Astrocyte (in vitro differentiated cells and primary cell): ENCODE measurements around the gene CCDC88B.

Experiments
- EZH2 ChIP-seq: IDR thresholded peaks from 2 replicates; pipeline ENCODE4 v1.6.1; 2012; ENCODE audit warnings: mild to moderate bottlenecking, low read length, inconsistent platforms; ENCODE audit not compliant: insufficient read depth
- TF ChIP-seq, protein P1 (sequence below): IDR thresholded peaks from 2 replicates; pipeline ENCODE4 v1.5.1; 2011; ENCODE audit warnings: low read depth, mild to moderate bottlenecking, inconsistent platforms, low read length, moderate library complexity; ENCODE audit not compliant: insufficient read depth

- TF ChIP-seq EZH2 = no peak
- TF ChIP-seq, protein P1, sequence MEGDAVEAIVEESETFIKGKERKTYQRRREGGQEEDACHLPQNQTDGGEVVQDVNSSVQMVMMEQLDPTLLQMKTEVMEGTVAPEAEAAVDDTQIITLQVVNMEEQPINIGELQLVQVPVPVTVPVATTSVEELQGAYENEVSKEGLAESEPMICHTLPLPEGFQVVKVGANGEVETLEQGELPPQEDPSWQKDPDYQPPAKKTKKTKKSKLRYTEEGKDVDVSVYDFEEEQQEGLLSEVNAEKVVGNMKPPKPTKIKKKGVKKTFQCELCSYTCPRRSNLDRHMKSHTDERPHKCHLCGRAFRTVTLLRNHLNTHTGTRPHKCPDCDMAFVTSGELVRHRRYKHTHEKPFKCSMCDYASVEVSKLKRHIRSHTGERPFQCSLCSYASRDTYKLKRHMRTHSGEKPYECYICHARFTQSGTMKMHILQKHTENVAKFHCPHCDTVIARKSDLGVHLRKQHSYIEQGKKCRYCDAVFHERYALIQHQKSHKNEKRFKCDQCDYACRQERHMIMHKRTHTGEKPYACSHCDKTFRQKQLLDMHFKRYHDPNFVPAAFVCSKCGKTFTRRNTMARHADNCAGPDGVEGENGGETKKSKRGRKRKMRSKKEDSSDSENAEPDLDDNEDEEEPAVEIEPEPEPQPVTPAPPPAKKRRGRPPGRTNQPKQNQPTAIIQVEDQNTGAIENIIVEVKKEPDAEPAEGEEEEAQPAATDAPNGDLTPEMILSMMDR = no peak
Observed at GRCh38 chr11:64359712-64360445, 19.9 kb downstream of the CCDC88B start.
